GM12892 (cell line): ENCODE measurements around the gene KCNIP4.

Source experiments
- DNase-seq: peaks from one replicate; pipeline ENCODE4 v3.0.0; 2011; ENCODE audit not compliant: insufficient read length
- FAIRE-seq: peaks from 2 replicates; lab custom pipeline; 2011; peaks lifted over from hg19 to GRCh38; lab: Jason Lieb, UNC
- POLR2A ChIP-seq: IDR thresholded peaks from 2 replicates; pipeline ENCODE4 v1.6.1; 2011; ENCODE audit warnings: low read depth, low read length, control low read depth
- POLR2AphosphoS5 ChIP-seq: IDR thresholded peaks from 2 replicates; pipeline ENCODE4 v1.6.1; 2011; ENCODE audit warnings: low read depth, low read length, control low read depth
- TAF1 ChIP-seq: IDR thresholded peaks from 2 replicates; pipeline ENCODE4 v1.6.1; 2011; ENCODE audit warnings: low read depth, mild to moderate bottlenecking, control low read depth, low read length, borderline replicate concordance

Gene KCNIP4

DNA sequence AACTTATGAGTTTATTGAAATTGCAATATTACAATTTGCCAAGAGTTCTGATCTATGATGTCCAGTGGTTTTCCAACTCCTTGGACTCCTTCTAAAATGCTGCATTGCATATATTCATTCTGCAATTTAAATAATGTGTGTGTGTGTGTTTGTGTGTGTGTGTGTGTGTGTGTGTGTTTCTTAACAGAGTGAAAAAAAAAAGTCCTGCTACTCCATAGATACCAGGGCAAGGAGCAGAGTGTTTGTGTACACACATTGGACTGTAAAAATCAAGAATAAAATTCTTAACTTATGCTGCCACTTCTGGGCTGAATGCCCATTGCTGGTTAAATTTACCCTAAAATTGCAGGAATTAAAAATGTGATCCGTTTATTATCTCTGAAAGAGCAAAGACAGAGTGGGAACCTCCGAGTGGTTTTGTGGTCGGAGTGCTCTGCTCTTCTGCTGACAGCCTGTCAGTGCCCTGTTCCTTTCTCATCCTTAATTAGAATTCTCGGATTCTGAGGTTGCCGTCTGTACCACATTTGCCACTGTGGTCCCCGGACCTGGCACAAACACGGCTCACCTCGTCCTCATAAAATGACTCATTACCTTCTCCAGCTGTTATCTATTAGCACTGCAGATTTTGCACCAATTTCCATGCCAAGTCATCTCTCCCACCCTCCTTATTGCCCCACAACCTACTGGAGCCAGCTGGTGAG is 355.5 kb downstream of the KCNIP4 start:
- no peak for FAIRE-seq
- DNase-seq, result no peak
- TF ChIP-seq POLR2A, result no peak
- no peak for TF ChIP-seq TAF1
- no peak for TF ChIP-seq POLR2AphosphoS5

- DNase-seq, result no peak
- no peak for FAIRE-seq
- TF ChIP-seq POLR2A (no peak), POLR2AphosphoS5 (no peak), TAF1 (no peak)
Observed at GRCh38 chr4:21577056-21577455, 371.5 kb downstream of the KCNIP4 start.

DNA sequence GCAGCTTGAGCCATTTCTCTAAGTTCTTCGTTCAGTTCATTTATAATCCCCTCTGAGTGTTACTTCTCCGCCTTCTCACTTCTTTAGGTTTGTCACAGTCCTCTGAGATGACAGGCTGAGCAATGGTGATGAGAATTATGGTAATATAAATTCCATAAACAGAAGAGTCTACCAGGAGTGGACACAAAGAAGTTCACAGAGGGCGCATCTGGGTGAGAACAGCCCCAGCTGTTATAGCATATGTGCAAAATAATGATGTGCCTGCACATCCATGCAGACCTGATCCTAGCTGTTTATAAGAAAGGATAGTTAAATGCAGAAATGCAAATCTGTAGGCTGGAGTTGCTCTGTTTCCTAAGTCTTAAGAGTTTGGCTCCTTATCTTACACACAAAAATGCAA is 377.5 kb downstream of the KCNIP4 start:
- DNase-seq (no peak), FAIRE-seq (no peak)
- TF ChIP-seq POLR2AphosphoS5 (no peak), TAF1 (no peak), POLR2A (no peak)

DNA sequence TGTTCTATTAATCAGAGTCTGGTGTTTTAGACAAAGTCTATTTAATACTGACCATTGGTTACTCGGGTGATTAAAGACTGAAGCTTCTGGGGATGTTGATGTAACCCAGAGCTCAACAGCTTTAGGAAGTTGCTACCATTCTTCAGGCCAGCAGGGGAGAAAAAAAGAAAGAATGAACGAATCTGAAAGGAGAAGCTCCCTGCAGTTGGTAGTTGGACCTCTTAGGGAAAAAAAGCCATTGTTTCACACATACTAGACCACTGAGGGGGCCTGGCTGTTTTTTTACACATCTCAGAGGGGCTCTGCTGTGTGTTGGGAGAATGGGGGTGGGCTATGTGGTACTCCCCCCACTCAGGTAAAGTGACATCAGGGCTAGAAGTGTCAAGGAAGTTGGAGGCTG is 378.9 kb downstream of the KCNIP4 start:
- TF ChIP-seq TAF1, result no peak
- TF ChIP-seq POLR2AphosphoS5, result no peak
- no peak for TF ChIP-seq POLR2A
- no peak for FAIRE-seq
- DNase-seq, result no peak

GRCh38 chr4:21555083-21555482 is 393.5 kb downstream of the KCNIP4 start:
- DNase-seq (no peak), FAIRE-seq (no peak)
- TF ChIP-seq POLR2A (no peak), POLR2AphosphoS5 (no peak), TAF1 (no peak)

DNA sequence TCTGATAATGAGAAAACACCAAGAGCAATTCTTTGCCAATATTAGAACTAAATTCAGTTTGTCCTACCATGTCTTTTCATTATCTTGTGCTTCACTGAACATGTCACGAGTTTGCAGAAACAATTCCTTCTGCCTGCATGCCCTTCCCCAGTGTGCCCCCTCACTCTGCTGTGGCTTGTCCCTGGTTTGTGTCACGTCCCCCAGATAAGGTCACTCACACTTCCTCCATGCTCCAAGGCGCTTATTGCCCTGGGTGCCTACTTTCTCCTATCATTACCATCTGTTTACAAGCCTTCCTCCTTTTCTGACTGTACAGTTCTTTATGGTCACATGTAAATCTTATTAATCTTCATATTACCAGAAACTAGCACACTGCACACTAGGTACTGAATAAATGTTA is 394.1 kb downstream of the KCNIP4 start:
- DNase-seq (no peak), FAIRE-seq (no peak)
- TF ChIP-seq TAF1 (no peak), POLR2A (no peak), POLR2AphosphoS5 (no peak)

- FAIRE-seq (no peak), DNase-seq (no peak)
- no peak for TF ChIP-seq POLR2A
Observed at GRCh38 chr4:21554066-21554465, 394.5 kb downstream of the KCNIP4 start.

- no peak for FAIRE-seq
- no peak for DNase-seq
- TF ChIP-seq POLR2A, result no peak
- no peak for TF ChIP-seq POLR2AphosphoS5
- TF ChIP-seq TAF1, result no peak
Observed at GRCh38 chr4:21552455-21552854, 396.1 kb downstream of the KCNIP4 start.

DNA sequence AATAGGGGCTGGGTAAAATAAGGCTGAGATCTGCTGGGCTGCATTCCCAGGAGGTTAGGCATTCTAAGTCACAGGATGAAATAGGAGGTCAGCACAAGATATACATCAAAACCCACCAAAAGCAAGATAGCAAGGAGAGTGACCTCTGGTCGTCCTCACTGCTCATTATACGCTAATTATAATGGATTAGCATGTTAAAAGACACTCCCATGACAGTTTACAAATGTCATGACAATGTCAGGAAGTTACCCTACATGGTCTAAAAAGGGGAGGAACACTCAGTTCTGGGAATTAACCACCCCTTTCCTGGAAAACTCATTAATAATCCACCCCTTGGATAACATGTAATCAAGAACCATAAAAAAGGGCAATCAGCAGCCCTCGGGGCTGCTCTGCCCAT is 403.6 kb downstream of the KCNIP4 start:
- DNase-seq, result no peak
- TF ChIP-seq TAF1 (no peak), POLR2A (no peak), POLR2AphosphoS5 (no peak)
- FAIRE-seq, result no peak

DNA sequence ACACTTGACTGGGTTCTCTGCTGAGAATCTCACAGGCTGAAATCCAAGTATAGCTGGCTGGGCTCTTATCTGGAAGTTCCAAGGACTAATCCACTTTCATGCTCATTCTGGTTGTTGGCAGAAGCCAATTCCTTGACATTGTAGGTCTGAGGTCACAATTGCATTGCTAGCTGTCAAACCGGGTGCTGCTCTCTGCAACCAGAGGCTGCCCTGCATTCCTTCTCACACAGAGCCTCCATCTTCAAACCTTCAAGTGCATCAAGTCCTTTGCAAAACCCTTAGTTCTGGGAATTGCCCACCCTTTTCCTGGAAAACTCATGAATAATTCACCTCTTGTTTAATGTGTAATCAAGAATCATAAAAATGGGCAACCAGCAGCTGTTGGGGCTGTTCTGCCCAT is 404.2 kb downstream of the KCNIP4 start:
- no peak for DNase-seq
- FAIRE-seq, result no peak
- no peak for TF ChIP-seq POLR2A
- no peak for TF ChIP-seq TAF1
- TF ChIP-seq POLR2AphosphoS5, result no peak

DNA sequence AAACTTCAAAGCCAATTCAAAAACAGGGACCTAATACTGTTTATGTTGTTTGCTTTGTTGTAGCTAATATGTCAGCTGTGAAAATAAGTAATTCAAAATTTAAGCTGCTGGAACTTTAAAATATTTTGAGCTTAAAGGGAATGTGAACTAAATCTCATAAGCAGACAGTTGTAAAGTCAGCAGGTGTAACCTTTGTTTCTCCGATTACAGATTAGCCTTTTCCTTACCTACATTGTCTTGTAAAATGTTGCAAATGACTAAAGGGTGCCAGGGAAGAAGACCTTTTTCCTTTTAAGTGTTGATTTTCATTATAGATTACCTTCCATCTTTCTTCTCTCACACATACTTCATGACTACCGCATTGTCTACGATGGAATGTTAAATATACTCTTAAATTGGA is 405.1 kb downstream of the KCNIP4 start:
- FAIRE-seq, result no peak
- no peak for DNase-seq
- TF ChIP-seq POLR2AphosphoS5 (no peak), POLR2A (no peak), TAF1 (no peak)

DNA sequence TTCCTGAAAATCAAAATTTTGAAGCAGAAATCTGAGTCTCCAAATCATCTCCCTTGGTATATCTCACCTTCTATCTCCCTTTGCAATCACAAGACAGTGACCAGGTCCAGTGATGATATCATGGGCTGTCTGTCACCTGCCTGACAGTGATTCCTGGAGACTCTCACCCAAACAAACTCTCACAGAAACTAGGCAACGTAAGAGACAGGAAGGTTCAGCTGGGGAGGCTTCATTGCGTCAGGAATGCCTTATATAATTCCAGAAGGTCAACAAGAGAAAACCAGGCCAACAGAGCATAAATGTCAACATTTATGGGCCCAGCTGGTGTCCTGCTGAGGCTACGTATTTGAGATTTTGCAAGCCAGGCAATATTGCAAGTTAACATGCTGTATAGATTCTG is 412.7 kb downstream of the KCNIP4 start:
- no peak for TF ChIP-seq POLR2AphosphoS5
- no peak for TF ChIP-seq TAF1
- TF ChIP-seq POLR2A, result no peak
- DNase-seq (no peak), FAIRE-seq (no peak)

DNA sequence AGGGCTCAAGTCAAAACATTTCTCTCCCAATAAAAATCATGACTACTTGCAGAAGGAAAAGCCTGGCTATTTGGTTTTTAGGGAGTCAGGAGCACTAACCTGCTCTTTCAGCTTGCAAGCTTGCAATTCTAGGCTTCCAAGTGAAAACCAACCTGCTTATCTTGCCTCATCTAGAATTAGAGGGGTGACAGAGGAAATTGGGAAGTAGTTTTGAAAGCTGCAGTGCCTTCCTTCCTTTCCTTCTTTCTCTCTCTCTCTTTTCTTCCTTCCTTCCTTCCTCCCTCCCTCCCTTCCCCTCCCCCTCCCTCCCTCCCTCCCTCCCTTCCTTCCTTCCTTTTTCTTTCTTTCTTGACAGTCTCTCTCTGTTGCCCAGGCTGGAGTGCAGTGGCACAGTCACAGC is 417.5 kb downstream of the KCNIP4 start:
- DNase-seq, result no peak
- no peak for FAIRE-seq
- TF ChIP-seq POLR2A (no peak), POLR2AphosphoS5 (no peak), TAF1 (no peak)
